ENCODE measurements around the gene SLC26A3. TPM values are rescaled to one million over a fixed set of nuclear protein-coding genes. Genes with fewer than 3 reads are reported as not detected.

SLC26A3 gene
- total and polyA plus RNA-seq, 4 experiments from 2014 or later, result not detected

GRCh38 chr7:107843184-107843583 lies 40.2 kb upstream of the SLC26A3 start:
- Mint-ChIP-seq H3K27ac (peak overlapping the region in 1 of 7 donors; percentile 15), H3K27me3 (no peaks in the 10 kb centered on the region), H3K4me3 (no peak overlapping the region), H3K4me1 (peaks cover 0 to 6% (median 1%) of the 10 kb centered on the region in 4 donors), H3K36me3 (no peaks in the 10 kb centered on the region), H3K9me3 (peaks cover 0 to 4% (median under 1%) of the 10 kb centered on the region in 8 donors)
- H3K27ac ChIP-seq (ENCODE audit: low read depth, low read length), result no peak overlapping the region
- H3K36me3 ChIP-seq (ENCODE audit: insufficient read depth, low read length), result no peaks in the 10 kb centered on the region
- POLR2A ChIA-PET (ENCODE audit: partially characterized antibody), result interaction anchor here (1.4 kb wide), 1 partner anchor 99 kb away, joined by 4 read pairs; the partner anchor contains the start of gene CBLL1
- intact Hi-C loops (cut with micrococcal nuclease), result no loop called here
- DNase-seq, result no peak
- no peak overlapping the region for H3K4me3 ChIP-seq (ENCODE audit: low read length in 2 of 2)
- H3K4me1 ChIP-seq (ENCODE audit: insufficient read depth, low read length), result no peaks in the 10 kb centered on the region
- H3K27me3 ChIP-seq (ENCODE audit: insufficient read depth, low read length), result no peaks in the 10 kb centered on the region
- H3K9me3 ChIP-seq (ENCODE audit: control insufficient read depth in 1 of 2, low read length in 2 of 2), result no peaks in the 10 kb centered on the region
- CTCF ChIA-PET (ENCODE audit: partially characterized antibody), result no interaction called here

DNA sequence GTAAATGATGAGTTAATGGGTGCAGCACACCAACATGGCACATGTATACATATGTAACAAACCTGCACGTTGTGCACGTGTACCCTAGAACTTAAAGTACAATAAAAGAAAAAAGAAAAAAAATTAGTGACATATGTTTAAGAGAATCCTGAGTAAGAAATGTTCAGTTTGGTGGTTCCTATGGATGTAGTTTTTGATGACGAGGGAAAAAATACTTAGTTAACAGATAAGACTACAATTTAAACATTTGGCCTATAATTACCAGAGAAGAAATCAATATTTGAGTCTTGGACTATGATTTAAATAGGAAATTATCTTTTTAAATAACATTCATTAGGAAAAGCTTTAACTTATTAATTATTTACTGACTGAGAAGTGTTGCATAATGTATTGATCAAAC lies 39.2 kb upstream of the SLC26A3 start:
- H3K27ac Mint-ChIP-seq, result no peak overlapping the region
- no peaks in the 10 kb centered on the region for H3K36me3 ChIP-seq (ENCODE audit: insufficient read depth, low read length)
- peaks cover 0 to 4% (median under 1%) of the 10 kb centered on the region in 8 donors for H3K9me3 Mint-ChIP-seq
- no peaks in the 10 kb centered on the region for H3K27me3 ChIP-seq (ENCODE audit: insufficient read depth, low read length)
- intact Hi-C loops (cut with micrococcal nuclease), result no loop called here
- no peak overlapping the region for H3K4me3 Mint-ChIP-seq
- no peak overlapping the region for H3K4me3 ChIP-seq (ENCODE audit: low read length in 2 of 2)
- no peak for DNase-seq
- CTCF ChIA-PET (ENCODE audit: partially characterized antibody), result no interaction called here
- no peaks in the 10 kb centered on the region for H3K4me1 ChIP-seq (ENCODE audit: insufficient read depth, low read length)
- no peaks in the 10 kb centered on the region for H3K36me3 Mint-ChIP-seq
- H3K27me3 Mint-ChIP-seq, result no peaks in the 10 kb centered on the region
- POLR2A ChIA-PET (ENCODE audit: partially characterized antibody), result interaction anchor here (1.4 kb wide), 1 partner anchor 98 kb away, joined by 4 read pairs; the partner anchor contains the start of gene CBLL1
- no peaks in the 10 kb centered on the region for H3K9me3 ChIP-seq (ENCODE audit: control insufficient read depth in 1 of 2, low read length in 2 of 2)
- peaks cover 0 to 6% (median 2%) of the 10 kb centered on the region in 4 donors for H3K4me1 Mint-ChIP-seq
- H3K27ac ChIP-seq (ENCODE audit: low read depth, low read length), result no peak overlapping the region

GRCh38 chr7:107838816-107839565 lies 36.0 kb upstream of the SLC26A3 start:
- Mint-ChIP-seq H3K36me3 (no peaks in the 10 kb centered on the region), H3K4me3 (no peak overlapping the region), H3K27ac (no peak overlapping the region), H3K27me3 (no peaks in the 10 kb centered on the region), H3K9me3 (peaks cover 0 to 4% (median under 1%) of the 10 kb centered on the region in 8 donors), H3K4me1 (peaks cover 0 to 2% (median 0%) of the 10 kb centered on the region in 4 donors)
- Histone ChIP-seq H3K9me3 (ENCODE audit: control insufficient read depth in 1 of 2, low read length in 2 of 2) (no peaks in the 10 kb centered on the region), H3K4me3 (ENCODE audit: low read length in 2 of 2) (no peak overlapping the region), H3K4me1 (ENCODE audit: insufficient read depth, low read length) (no peaks in the 10 kb centered on the region), H3K27me3 (ENCODE audit: insufficient read depth, low read length) (no peaks in the 10 kb centered on the region), H3K36me3 (ENCODE audit: insufficient read depth, low read length) (no peaks in the 10 kb centered on the region), H3K27ac (ENCODE audit: low read depth, low read length) (no peak overlapping the region)
- intact Hi-C loops (cut with micrococcal nuclease), result no loop called here
- CTCF ChIA-PET (ENCODE audit: partially characterized antibody), result interaction anchor here (0.9 to 1.2 kb wide), 2 partner anchors 11 to 18 kb away, joined by 3 to 4 read pairs; no protein-coding TSS in a partner anchor
- DNase-seq, result no peak
- POLR2A ChIA-PET (ENCODE audit: partially characterized antibody), result interaction anchor here (0.9 to 2.1 kb wide), 3 partner anchors 10 to 96 kb away, joined by 3 to 7 read pairs (median 3); partner anchors contain the start of gene CBLL1

GRCh38 chr7:107838024-107838601 lies 35.1 kb upstream of the SLC26A3 start:
- Histone ChIP-seq H3K27ac (ENCODE audit: low read depth, low read length) (no peak overlapping the region), H3K9me3 (ENCODE audit: control insufficient read depth in 1 of 2, low read length in 2 of 2) (no peaks in the 10 kb centered on the region), H3K27me3 (ENCODE audit: insufficient read depth, low read length) (no peaks in the 10 kb centered on the region), H3K4me1 (ENCODE audit: insufficient read depth, low read length) (no peaks in the 10 kb centered on the region), H3K4me3 (ENCODE audit: low read length in 2 of 2) (no peak overlapping the region), H3K36me3 (ENCODE audit: insufficient read depth, low read length) (no peaks in the 10 kb centered on the region)
- Mint-ChIP-seq H3K4me1 (peaks cover 0 to 4% (median under 1%) of the 10 kb centered on the region in 4 donors), H3K36me3 (no peaks in the 10 kb centered on the region), H3K27ac (peak overlapping the region in 2 of 7 donors; percentile 43 to 50), H3K9me3 (peaks cover 0 to 4% (median under 1%) of the 10 kb centered on the region in 8 donors), H3K27me3 (no peaks in the 10 kb centered on the region), H3K4me3 (no peak overlapping the region)
- ChIA-PET CTCF (ENCODE audit: partially characterized antibody) (interaction anchor here (1.2 kb wide), 1 partner anchor 12 kb away, joined by 4 read pairs; no protein-coding TSS in a partner anchor), POLR2A (ENCODE audit: partially characterized antibody) (interaction anchor here (1.2 to 2.1 kb wide), 3 partner anchors 18 to 95 kb away, joined by 3 to 7 read pairs (median 3); partner anchors contain the start of gene CBLL1)
- intact Hi-C loops (cut with micrococcal nuclease), result no loop called here
- no peak for DNase-seq

GRCh38 chr7:107837145-107837512 lies 34.1 kb upstream of the SLC26A3 start:
- H3K36me3 ChIP-seq (ENCODE audit: insufficient read depth, low read length), result no peaks in the 10 kb centered on the region
- peaks cover 0 to 4% (median 0%) of the 10 kb centered on the region in 8 donors for H3K9me3 Mint-ChIP-seq
- H3K27me3 Mint-ChIP-seq, result no peaks in the 10 kb centered on the region
- no peak overlapping the region for H3K27ac ChIP-seq (ENCODE audit: low read depth, low read length)
- H3K4me1 ChIP-seq (ENCODE audit: insufficient read depth, low read length), result no peaks in the 10 kb centered on the region
- ChIA-PET POLR2A (ENCODE audit: partially characterized antibody) (interaction anchor here (1.3 to 1.6 kb wide), 2 partner anchors 9 to 19 kb away, joined by 3 read pairs; no protein-coding TSS in a partner anchor), CTCF (ENCODE audit: partially characterized antibody) (no interaction called here)
- H3K36me3 Mint-ChIP-seq, result no peaks in the 10 kb centered on the region
- peak overlapping the region in 2 of 7 donors; percentile 21 to 25 for H3K27ac Mint-ChIP-seq
- no peaks in the 10 kb centered on the region for H3K9me3 ChIP-seq (ENCODE audit: control insufficient read depth in 1 of 2, low read length in 2 of 2)
- no peak overlapping the region for H3K4me3 Mint-ChIP-seq
- intact Hi-C loops (cut with micrococcal nuclease), result no loop called here
- H3K27me3 ChIP-seq (ENCODE audit: insufficient read depth, low read length), result no peaks in the 10 kb centered on the region
- no peak overlapping the region for H3K4me3 ChIP-seq (ENCODE audit: low read length in 2 of 2)
- peaks cover 0 to 4% (median 2%) of the 10 kb centered on the region in 4 donors for H3K4me1 Mint-ChIP-seq
- no peak for DNase-seq

- Histone ChIP-seq H3K36me3 (ENCODE audit: insufficient read depth, low read length) (no peaks in the 10 kb centered on the region), H3K9me3 (ENCODE audit: control insufficient read depth in 1 of 2, low read length in 2 of 2) (no peaks in the 10 kb centered on the region), H3K27me3 (ENCODE audit: insufficient read depth, low read length) (no peaks in the 10 kb centered on the region), H3K4me3 (ENCODE audit: low read length in 2 of 2) (no peak overlapping the region), H3K27ac (ENCODE audit: low read depth, low read length) (no peak overlapping the region), H3K4me1 (ENCODE audit: insufficient read depth, low read length) (no peaks in the 10 kb centered on the region)
- peaks cover 0 to 4% (median 2%) of the 10 kb centered on the region in 4 donors for H3K4me1 Mint-ChIP-seq
- peak overlapping the region in 1 of 7 donors; percentile 25 for H3K27ac Mint-ChIP-seq
- DNase-seq, result no peak
- no peaks in the 10 kb centered on the region for H3K36me3 Mint-ChIP-seq
- H3K4me3 Mint-ChIP-seq, result no peak overlapping the region
- H3K27me3 Mint-ChIP-seq, result no peaks in the 10 kb centered on the region
- POLR2A ChIA-PET (ENCODE audit: partially characterized antibody), result interaction anchor here (1.3 to 1.6 kb wide), 2 partner anchors 8 to 20 kb away, joined by 3 read pairs; no protein-coding TSS in a partner anchor
- intact Hi-C loops (cut with micrococcal nuclease), result no loop called here
- CTCF ChIA-PET (ENCODE audit: partially characterized antibody), result no interaction called here
- peaks cover 0 to 4% (median 0%) of the 10 kb centered on the region in 8 donors for H3K9me3 Mint-ChIP-seq
These were observed 33.5 kb upstream of the SLC26A3 start for GRCh38 chr7:107836237-107837144.
